ENCODE measurements around the gene PSMD14. TPM values are rescaled to one million over a fixed set of nuclear protein-coding genes. Genes with fewer than 3 reads are reported as not detected.

Gene PSMD14
- total RNA-seq, 1 donor from 2014 or later = 55.2 TPM

- no peak for TF ChIP-seq CTCF (IDR thresholded peaks at IDR 0.05; ENCODE audit: unreplicated experiment)
- Mint-ChIP-seq H3K27ac (no peak overlapping the region), H3K4me3 (ENCODE audit: low read depth) (no peak overlapping the region), H3K27me3 (peaks cover 96% of the 10 kb centered on the region), H3K4me1 (ENCODE audit: low read depth) (peaks cover 14% of the 10 kb centered on the region), H3K36me3 (ENCODE audit: insufficient read depth) (no peaks in the 10 kb centered on the region), H3K9me3 (ENCODE audit: low read depth) (no peaks in the 10 kb centered on the region)
- DNase-seq (ENCODE audit: low spot score, unreplicated experiment) = no peak
Measured at GRCh38 chr2:161417438-161418274, 109.4 kb downstream of the PSMD14 start.

GRCh38 chr2:161418275-161418714 is 110.1 kb downstream of the PSMD14 start:
- H3K4me3 Mint-ChIP-seq (ENCODE audit: low read depth) = peak overlapping the region; percentile 11
- peaks cover 96% of the 10 kb centered on the region for H3K27me3 Mint-ChIP-seq
- H3K4me1 Mint-ChIP-seq (ENCODE audit: low read depth) = peaks cover 16% of the 10 kb centered on the region
- DNase-seq (ENCODE audit: low spot score, unreplicated experiment) = no peak
- no peaks in the 10 kb centered on the region for H3K9me3 Mint-ChIP-seq (ENCODE audit: low read depth)
- H3K36me3 Mint-ChIP-seq (ENCODE audit: insufficient read depth) = no peaks in the 10 kb centered on the region
- H3K27ac Mint-ChIP-seq = no peak overlapping the region
- TF ChIP-seq CTCF (IDR thresholded peaks at IDR 0.05; ENCODE audit: unreplicated experiment) = no peak

GRCh38 chr2:161418715-161419637 is 110.8 kb downstream of the PSMD14 start:
- Mint-ChIP-seq H3K4me3 (ENCODE audit: low read depth) (peak overlapping the region; percentile 55), H3K27ac (peak overlapping the region; percentile 65), H3K4me1 (ENCODE audit: low read depth) (peaks cover 13% of the 10 kb centered on the region), H3K27me3 (peaks cover 92% of the 10 kb centered on the region), H3K9me3 (ENCODE audit: low read depth) (no peaks in the 10 kb centered on the region), H3K36me3 (ENCODE audit: insufficient read depth) (no peaks in the 10 kb centered on the region)
- no peak for DNase-seq (ENCODE audit: low spot score, unreplicated experiment)
- no peak for TF ChIP-seq CTCF (IDR thresholded peaks at IDR 0.05; ENCODE audit: unreplicated experiment)

GRCh38 chr2:161419638-161420190 is 111.5 kb downstream of the PSMD14 start:
- Mint-ChIP-seq H3K27me3 (peaks cover 95% of the 10 kb centered on the region), H3K9me3 (ENCODE audit: low read depth) (no peaks in the 10 kb centered on the region), H3K4me1 (ENCODE audit: low read depth) (peaks cover 17% of the 10 kb centered on the region), H3K27ac (no peak overlapping the region), H3K36me3 (ENCODE audit: insufficient read depth) (no peaks in the 10 kb centered on the region), H3K4me3 (ENCODE audit: low read depth) (no peak overlapping the region)
- DNase-seq (ENCODE audit: low spot score, unreplicated experiment) = no peak
- no peak for TF ChIP-seq CTCF (IDR thresholded peaks at IDR 0.05; ENCODE audit: unreplicated experiment)

Data from progenitor cell of endocrine pancreas (in vitro differentiated cells).